ENCODE data around the gene PDE6A.
"Not testable (repeated sequence)": the region's sequence is repeated elsewhere in the genome, so short reads cannot be mapped to it uniquely, and the experiment has no call there.

Gene PDE6A

GRCh38 chr5:149870232-149870631 is 74.4 kb downstream of the PDE6A start:
- DNase-seq (ENCODE audit: low read depth) = peak; percentile 40
- no peak for TF ChIP-seq CTCF (IDR thresholded peaks at IDR 0.05; ENCODE audit: control insufficient read depth, extremely low read depth, insufficient read depth)
- H3K4me3 ChIP-seq (ENCODE audit: low read depth, low read length) = no peak overlapping the region

- no peak for DNase-seq (ENCODE audit: low read depth)
- TF ChIP-seq CTCF (IDR thresholded peaks at IDR 0.05; ENCODE audit: control insufficient read depth, extremely low read depth, insufficient read depth) = no peak
- no peak overlapping the region for H3K4me3 ChIP-seq (ENCODE audit: low read depth, low read length)
These were observed 75.2 kb downstream of the PDE6A start for GRCh38 chr5:149869411-149869821.

GRCh38 chr5:149865746-149866145 is 78.8 kb downstream of the PDE6A start:
- DNase-seq (ENCODE audit: low read depth) = no peak
- no peak for TF ChIP-seq CTCF (IDR thresholded peaks at IDR 0.05; ENCODE audit: control insufficient read depth, extremely low read depth, insufficient read depth)
- H3K4me3 ChIP-seq (ENCODE audit: low read depth, low read length) = no peak overlapping the region

GRCh38 chr5:149863830-149864229 is 80.8 kb downstream of the PDE6A start:
- no peak for TF ChIP-seq CTCF (IDR thresholded peaks at IDR 0.05; ENCODE audit: control insufficient read depth, extremely low read depth, insufficient read depth)
- H3K4me3 ChIP-seq (ENCODE audit: low read depth, low read length) = no peak overlapping the region
- DNase-seq (ENCODE audit: low read depth) = no peak

GRCh38 chr5:149863176-149863575 is 81.4 kb downstream of the PDE6A start:
- no peak for TF ChIP-seq CTCF (IDR thresholded peaks at IDR 0.05; ENCODE audit: control insufficient read depth, extremely low read depth, insufficient read depth)
- H3K4me3 ChIP-seq (ENCODE audit: low read depth, low read length) = no peak overlapping the region
- DNase-seq (ENCODE audit: low read depth) = no peak

GRCh38 chr5:149860801-149861322 is 83.7 kb downstream of the PDE6A start:
- H3K4me3 ChIP-seq (ENCODE audit: low read depth, low read length) = no peak overlapping the region
- no peak for TF ChIP-seq CTCF (IDR thresholded peaks at IDR 0.05; ENCODE audit: control insufficient read depth, extremely low read depth, insufficient read depth)
- no peak for DNase-seq (ENCODE audit: low read depth)

- H3K4me3 ChIP-seq (ENCODE audit: low read depth, low read length) = no peak overlapping the region
- TF ChIP-seq CTCF (IDR thresholded peaks at IDR 0.05; ENCODE audit: control insufficient read depth, extremely low read depth, insufficient read depth) = no peak
- DNase-seq (ENCODE audit: low read depth) = no peak
These were observed 84.8 kb downstream of the PDE6A start for GRCh38 chr5:149859746-149860145.

- DNase-seq (ENCODE audit: low read depth); H3K4me3 ChIP-seq (ENCODE audit: low read depth, low read length): not testable (repeated sequence)
These were observed 86.1 kb downstream of the PDE6A start for GRCh38 chr5:149858481-149858880.

All from LNCaP clone FGC (cell line).